NCI-H1694 (cell line): ENCODE measurements around the gene MFAP4.
A peak's percentile ranks its signal among the peaks of the same experiment; 100 is the strongest.

Experiments
- DNase-seq: peaks from one replicate; lab custom pipeline; 2025; lab: John Stamatoyannopoulos, UW

MFAP4 gene

GRCh38 chr17:19348081-19348650 is 38.8 kb downstream of the MFAP4 start:
- no peak for DNase-seq

GRCh38 chr17:19347323-19348080 is 39.5 kb downstream of the MFAP4 start:
- no peak for DNase-seq

GRCh38 chr17:19346351-19347255 is 40.4 kb downstream of the MFAP4 start:
- DNase-seq: peak; percentile 55

- no peak for DNase-seq
These were observed 41.3 kb downstream of the MFAP4 start for GRCh38 chr17:19345486-19346350.

GRCh38 chr17:19345067-19345460 is 41.9 kb downstream of the MFAP4 start:
- no peak for DNase-seq

GRCh38 chr17:19344311-19345066 is 42.5 kb downstream of the MFAP4 start:
- no peak for DNase-seq

- no peak for DNase-seq
These were observed 43.3 kb downstream of the MFAP4 start for GRCh38 chr17:19343671-19344151.

- no peak for DNase-seq
These were observed 43.7 kb downstream of the MFAP4 start for GRCh38 chr17:19343256-19343630.

- no peak for DNase-seq
These were observed 44.3 kb downstream of the MFAP4 start for GRCh38 chr17:19342611-19343255.

- no peak for DNase-seq
These were observed 45.1 kb downstream of the MFAP4 start for GRCh38 chr17:19341641-19342610.

- no peak for DNase-seq
These were observed 45.8 kb downstream of the MFAP4 start for GRCh38 chr17:19341211-19341631.

- no peak for DNase-seq
These were observed 47.6 kb downstream of the MFAP4 start for GRCh38 chr17:19339341-19339815.

GRCh38 chr17:19338031-19338990 is 48.7 kb downstream of the MFAP4 start:
- DNase-seq: peak; percentile 32

GRCh38 chr17:19337712-19338023 is 49.3 kb downstream of the MFAP4 start:
- no peak for DNase-seq

- no peak for DNase-seq
These were observed 49.9 kb downstream of the MFAP4 start for GRCh38 chr17:19336938-19337711.

GRCh38 chr17:19335951-19336631 is 50.9 kb downstream of the MFAP4 start:
- DNase-seq: no peak

- no peak for DNase-seq
These were observed 52.7 kb downstream of the MFAP4 start for GRCh38 chr17:19334331-19334730.
